HG03039 (cell line): Measurements from ENCODE around the gene DAP3.
"Not testable (repeated sequence)": the region's sequence is repeated elsewhere in the genome, so short reads cannot be mapped to it uniquely, and the experiment has no call there.

Experiments
- ATAC-seq: cut with Tn5 transposase; IDR thresholded peaks from one replicate; pipeline ENCODE4 v1.9.1; 2021; ENCODE audit warnings: mild to moderate bottlenecking, moderate library complexity; ENCODE audit not compliant: unreplicated experiment

DAP3 gene

GRCh38 chr1:155689081-155689607, at the start of gene DAP3:
TSS of gene DAP3 (plus strand) at chr1:155689091. CDS start at chr1:155709780, 20,689 bp downstream.
- not testable (repeated sequence) for ATAC-seq

DNA sequence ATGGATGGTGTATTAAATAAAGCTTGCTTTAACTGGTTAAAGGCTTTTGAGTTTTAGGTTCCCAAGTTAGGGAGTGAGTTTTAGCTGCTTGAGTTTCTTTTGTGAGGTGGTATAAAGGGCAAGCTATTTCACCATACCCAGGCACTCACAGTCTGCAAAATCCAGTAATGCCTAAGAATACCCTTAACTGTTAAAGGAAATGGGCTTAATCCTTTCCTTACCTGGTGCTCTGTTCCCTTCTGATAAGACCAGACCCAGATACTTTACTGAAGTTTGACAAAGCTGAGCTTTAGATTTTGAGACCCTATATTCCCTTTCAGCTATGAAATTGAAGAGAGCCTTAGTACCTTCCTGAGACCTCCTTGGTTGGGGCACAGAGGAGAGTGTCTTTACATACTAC, 48.5 kb upstream of the DAP3 start:
- no peak for ATAC-seq

- not testable (repeated sequence) for ATAC-seq
Measured at GRCh38 chr1:155642559-155643180, 46.2 kb upstream of the DAP3 start.

GRCh38 chr1:155643230-155643629, 45.7 kb upstream of the DAP3 start:
- no peak for ATAC-seq

GRCh38 chr1:155645034-155645598, 43.8 kb upstream of the DAP3 start:
- no peak for ATAC-seq

GRCh38 chr1:155645648-155646047, 43.2 kb upstream of the DAP3 start:
- no peak for ATAC-seq

GRCh38 chr1:155646307-155646706, 42.6 kb upstream of the DAP3 start:
- no peak for ATAC-seq

DNA sequence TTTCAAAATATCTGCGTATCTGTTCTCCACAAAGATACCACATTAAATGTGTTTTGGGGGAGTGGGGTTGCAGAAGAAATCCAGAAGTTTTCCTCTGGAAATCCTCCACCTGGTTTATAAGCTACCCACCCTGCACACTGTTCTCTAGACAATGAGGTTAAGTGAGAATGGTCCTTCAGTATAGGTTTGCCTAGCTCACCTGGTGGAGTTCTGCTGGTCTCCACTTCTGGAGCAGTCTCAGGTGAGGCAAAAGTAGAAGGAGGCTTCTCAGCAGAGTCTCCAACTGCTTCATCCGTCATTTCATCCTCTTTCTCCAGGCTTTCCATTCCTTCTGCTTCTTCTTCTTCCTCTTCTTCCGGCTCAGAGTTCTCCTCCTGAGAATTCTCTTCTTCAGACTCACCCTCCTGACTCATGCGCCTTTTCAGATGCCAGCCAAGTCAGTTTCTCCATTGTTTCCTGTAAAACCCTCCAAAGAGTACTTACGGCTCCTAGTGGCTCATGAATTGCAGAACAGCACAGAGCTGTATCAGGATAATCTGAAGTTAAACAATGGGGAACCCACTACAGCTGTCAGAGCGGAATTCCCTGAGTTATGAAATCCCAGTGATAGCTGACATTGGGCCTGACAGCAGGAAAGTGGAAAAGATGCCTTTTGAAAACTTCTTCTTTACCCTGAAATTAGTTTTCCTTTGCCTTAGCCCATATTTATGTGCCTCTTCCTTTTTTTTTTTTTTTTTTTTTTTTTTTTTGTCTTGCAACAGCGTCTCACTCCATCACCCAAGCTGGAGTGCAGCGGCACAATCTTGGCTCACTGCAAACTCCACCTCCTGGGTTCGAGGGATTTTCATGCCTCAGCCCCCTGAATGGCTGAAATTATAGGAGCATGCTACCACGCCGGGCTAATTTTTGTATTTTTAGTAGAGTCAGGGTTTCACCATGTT, 40.4 kb upstream of the DAP3 start:
- no peak for ATAC-seq

DNA sequence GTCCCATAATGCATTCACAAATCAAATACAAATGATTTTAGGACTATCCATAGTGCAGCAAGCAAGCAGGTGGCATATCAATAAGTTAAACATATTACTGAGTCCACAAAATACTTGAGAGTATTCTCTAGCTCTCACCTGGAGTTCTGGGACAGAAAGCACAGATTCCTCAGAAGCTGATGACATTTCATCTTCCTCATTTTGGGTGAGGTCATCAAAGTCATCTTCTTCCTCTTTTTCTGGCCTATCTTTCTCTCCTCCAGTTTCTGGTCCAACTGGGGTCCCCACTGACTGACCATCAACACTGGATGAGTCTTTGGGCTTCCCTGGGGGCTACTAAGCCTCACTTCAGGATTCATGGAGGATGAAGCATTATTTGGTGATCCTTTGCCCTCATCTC, 39.2 kb upstream of the DAP3 start:
- ATAC-seq = no peak

DNA sequence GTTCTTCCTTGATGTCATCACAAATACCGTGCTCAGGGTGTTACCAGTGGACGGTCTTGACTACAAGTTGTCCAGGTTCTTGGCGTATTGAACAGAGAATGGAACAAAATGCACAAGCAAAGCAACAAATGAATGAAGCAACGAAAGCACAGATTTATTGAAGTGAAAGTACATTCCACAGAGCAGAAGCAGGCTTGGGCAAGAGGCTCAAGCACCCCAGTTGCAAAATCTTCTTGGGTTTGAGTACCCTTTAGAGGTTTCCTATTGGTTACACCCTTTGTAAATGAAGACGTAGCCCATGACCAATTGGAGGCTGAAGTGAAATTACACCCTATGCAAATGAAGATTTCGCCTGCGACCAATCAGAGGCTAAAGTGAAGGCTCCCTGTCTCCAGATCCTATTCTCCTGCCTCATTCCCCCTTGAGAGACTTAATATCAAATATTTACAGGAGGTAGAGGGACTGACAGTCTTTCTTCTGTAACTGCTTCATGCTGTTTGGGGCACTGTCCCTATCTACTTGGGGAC, 38.6 kb upstream of the DAP3 start:
- no peak for ATAC-seq

- no peak for ATAC-seq
Measured at GRCh38 chr1:155651861-155652661, 36.8 kb upstream of the DAP3 start.

DNA sequence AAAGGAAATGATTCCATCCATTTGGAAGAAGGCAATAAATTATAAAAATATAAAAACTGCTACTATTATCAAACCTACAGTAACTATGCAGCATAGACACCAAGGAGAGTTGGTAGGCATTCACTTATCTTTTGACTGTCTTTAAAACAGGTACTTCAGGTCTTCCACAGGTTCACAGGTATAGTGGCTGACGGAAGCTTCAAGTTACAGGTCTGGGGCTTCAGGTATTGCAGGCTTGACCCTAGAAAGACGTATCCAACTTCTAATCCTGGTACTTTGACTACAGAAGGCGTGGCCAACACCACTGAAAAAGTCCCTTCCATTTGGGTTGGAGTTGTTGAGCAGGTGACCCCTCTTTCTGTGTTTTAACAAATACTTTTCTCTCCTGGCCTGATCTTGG, 35.9 kb upstream of the DAP3 start:
- ATAC-seq = no peak

DNA sequence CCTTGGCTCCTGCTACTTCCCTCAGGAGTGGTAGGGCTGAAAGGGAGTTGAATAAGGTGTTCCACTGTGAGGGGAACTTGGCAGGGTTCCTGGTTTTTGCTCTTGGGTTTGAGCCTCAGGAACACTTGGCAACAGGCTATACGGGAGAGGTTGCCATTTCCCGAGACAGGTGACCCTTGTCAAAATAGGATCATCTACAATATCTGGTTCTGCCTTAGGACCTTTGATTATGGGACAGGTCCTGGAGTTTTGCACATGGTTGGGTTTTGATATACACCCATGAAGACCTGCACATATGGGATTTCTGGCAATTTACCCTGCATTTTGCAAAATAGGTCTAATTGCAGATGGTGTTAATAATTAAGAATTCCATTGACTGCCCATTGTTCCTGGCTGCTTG, 31.4 kb upstream of the DAP3 start:
- ATAC-seq = no peak

DNA sequence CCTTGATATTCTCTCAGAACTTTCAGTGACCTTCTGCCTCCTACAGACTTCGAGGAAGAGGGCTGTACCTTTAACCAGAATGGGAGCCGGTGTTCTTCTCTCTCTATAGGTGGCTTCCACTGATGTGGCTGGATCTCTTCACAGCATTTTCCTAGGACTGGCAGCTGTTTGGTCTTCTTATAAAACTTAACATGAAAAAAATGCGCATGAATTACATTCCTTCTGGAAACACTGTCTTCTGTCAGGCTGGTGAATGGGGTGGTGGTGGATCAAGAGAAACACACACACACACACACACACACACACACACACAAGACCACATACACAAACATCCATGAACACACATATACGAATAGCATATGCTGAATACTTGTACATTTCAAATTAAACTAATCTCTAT, 27.7 kb upstream of the DAP3 start:
- ATAC-seq = not testable (repeated sequence)

DNA sequence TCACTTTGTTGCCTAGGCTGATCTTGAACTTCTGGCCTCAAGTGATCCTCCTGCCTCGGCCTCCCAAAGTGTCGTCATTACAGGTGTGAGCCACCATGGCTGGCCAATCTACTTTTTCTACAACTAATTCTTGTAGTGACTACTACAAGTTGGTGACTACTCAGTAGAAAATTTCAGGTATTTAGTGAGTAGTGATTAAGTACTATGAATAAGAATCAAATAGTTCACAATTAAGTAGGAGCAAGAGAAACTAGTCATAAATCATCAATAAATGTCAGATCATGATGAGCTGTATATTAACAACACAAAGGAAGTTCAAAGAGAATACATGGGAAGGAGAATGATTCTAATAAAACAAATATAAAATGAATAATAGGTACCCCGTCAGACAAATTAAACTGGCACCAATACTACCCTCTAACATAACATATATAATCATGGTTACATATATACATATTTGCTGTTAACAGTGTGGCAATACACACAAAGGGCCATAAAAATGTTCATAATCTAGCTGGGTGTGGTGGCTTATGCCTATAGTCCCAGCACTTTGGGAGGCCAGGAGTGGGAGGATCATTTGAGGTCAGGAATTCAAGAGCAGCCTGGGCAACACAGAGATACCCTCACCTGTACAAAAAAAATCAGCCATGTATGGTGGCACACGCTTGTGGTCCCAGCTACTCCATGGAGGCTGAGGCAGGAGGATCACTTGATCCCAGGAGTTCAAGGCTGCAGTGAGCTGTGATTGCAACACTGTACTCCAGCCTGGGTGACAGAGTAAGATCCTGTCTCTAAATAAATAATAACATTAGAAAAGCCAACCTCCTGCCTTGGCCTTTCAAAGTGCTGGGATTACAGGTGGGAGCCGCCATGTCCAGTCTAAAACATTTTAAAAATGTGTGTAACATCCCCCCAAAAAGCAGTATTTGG, 19.4 kb upstream of the DAP3 start:
- ATAC-seq = no peak

GRCh38 chr1:155671750-155672149, 17.1 kb upstream of the DAP3 start:
- ATAC-seq = no peak

DNA sequence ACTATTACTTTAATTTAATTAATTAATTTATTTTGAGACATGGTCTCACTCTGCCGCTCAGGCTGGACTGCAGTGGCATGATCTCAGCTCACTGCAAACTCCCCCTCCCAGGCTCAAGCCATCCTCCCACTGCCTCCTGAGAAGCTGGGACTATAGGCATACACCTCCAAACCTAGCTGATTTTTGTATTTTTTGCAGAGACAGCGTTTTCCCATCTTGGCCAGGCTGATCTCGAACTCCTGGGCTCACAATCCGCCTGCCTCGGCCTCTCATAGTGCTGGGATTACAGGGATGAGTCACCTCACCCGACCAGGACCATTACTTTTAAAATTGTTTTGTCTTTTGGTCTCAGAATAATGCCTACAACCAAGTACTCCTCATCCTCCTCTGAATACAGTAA, 15.9 kb upstream of the DAP3 start:
- ATAC-seq = no peak

DNA sequence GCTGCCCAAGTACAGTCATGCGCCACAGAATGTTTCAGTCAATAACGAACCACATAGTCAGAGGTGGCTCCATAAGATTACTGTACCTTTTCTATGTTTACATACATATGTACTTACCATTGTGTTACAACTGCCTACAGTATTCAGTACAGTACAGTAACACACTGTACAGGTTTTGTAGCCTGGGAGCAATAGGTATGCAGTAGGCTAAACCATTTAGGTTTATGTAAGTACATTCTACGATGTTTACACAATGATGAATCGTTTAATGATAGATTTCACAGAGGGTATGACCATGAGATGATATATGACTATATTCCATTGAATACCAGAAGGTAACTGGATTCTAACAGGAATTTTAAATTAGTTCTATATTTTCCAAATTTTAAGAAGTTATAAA, 10.9 kb upstream of the DAP3 start:
- ATAC-seq = no peak

DNA sequence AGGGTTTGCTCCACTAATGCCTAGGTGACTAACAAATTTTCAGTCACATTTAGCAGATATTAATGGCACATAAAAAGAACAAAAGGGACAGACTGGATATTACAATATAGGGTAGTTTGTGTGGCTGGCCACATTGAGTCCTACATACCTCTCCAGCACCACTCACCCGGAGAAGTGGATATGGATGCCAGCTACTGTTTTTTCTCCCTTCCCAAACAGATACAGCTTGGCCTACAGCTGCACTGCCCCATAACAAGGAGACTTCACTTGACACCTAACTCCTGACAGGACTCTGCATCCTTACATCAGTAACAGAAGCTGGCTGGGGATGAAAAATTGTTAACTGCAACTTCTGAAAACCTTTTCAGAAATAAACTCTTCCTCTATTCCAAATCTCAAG, 9.9 kb upstream of the DAP3 start:
- ATAC-seq = not testable (repeated sequence)

- ATAC-seq = no peak
Measured at GRCh38 chr1:155680531-155680930, 8.4 kb upstream of the DAP3 start.
